MM.1S (cell line): ENCODE results near the gene FAM50B.

Source experiments
- DNase-seq: peaks from one replicate; pipeline ENCODE4 v3.0.0-alpha.2; 2015
- H2AFZ ChIP-seq: fragments of 300-600 bp; sonication (generic); 2 replicates; pipeline ENCODE4 v1.6.0; 2016; ENCODE audit warnings: antibody characterized with exemption, low read length
- H3F3A ChIP-seq: fragments of 300-600 bp; sonication (generic); 2 replicates; pipeline ENCODE4 v1.6.1; 2016; ENCODE audit warnings: mild to moderate bottlenecking, antibody characterized with exemption, low read length, moderate library complexity, mixed read lengths; ENCODE audit not compliant: insufficient read depth
- H3K27ac ChIP-seq: fragments of 300-600 bp; sonication (generic); 2 replicates; pipeline ENCODE4 v1.5.1; 2016; ENCODE audit warnings: mild to moderate bottlenecking, low read length
- H3K27me3 ChIP-seq: fragments of 300-600 bp; sonication (generic); replicated peaks from 2 replicates; pipeline ENCODE4 v1.6.0; 2016; ENCODE audit warnings: low read length; ENCODE audit not compliant: insufficient read depth
- H3K36me3 ChIP-seq: fragments of 300-600 bp; sonication (generic); replicated peaks from 2 replicates; pipeline ENCODE4 v1.6.1; 2016; ENCODE audit warnings: mild to moderate bottlenecking, low read length, mixed read lengths; ENCODE audit not compliant: insufficient read depth
- H3K4me1 ChIP-seq: fragments of 300-600 bp; sonication (generic); 2 replicates; pipeline ENCODE4 v1.6.1; 2016; ENCODE audit warnings: low read length, mixed read lengths
- H3K4me2 ChIP-seq: fragments of 300-600 bp; sonication (generic); 2 replicates; pipeline ENCODE4 v1.6.0; 2016; ENCODE audit warnings: low read depth, low read length
- H3K4me3 ChIP-seq: fragments of 300-600 bp; sonication (generic); 2 replicates; pipeline ENCODE4 v1.5.1; 2016; ENCODE audit warnings: low read length, mixed read lengths
- H3K79me2 ChIP-seq: fragments of 300-600 bp; sonication (generic); 2 replicates; pipeline ENCODE4 v1.6.1; 2016; ENCODE audit warnings: mixed run types, low read length, mixed read lengths
- H3K9ac ChIP-seq: fragments of 300-600 bp; sonication (generic); 2 replicates; pipeline ENCODE4 v1.6.1; 2016; ENCODE audit warnings: low read length, mixed read lengths
- H3K9me2 ChIP-seq: fragments of 300-600 bp; sonication (generic); replicated peaks from 2 replicates; pipeline ENCODE4 v1.6.1; 2016; ENCODE audit warnings: mild to moderate bottlenecking, low read length, mixed read lengths; ENCODE audit not compliant: insufficient read depth
- H3K9me3 ChIP-seq: fragments of 300-600 bp; sonication (generic); replicated peaks from 2 replicates; pipeline ENCODE4 v1.6.1; 2016; ENCODE audit warnings: mild to moderate bottlenecking, low read length, mixed read lengths; ENCODE audit not compliant: insufficient read depth
- H4K20me1 ChIP-seq: fragments of 300-600 bp; sonication (generic); 2 replicates; pipeline ENCODE4 v1.6.1; 2016; ENCODE audit warnings: mild to moderate bottlenecking, low read length, moderate library complexity, mixed read lengths; ENCODE audit not compliant: insufficient read depth
- EZH2 ChIP-seq: fragments of 300-600 bp; sonication (generic); optimal IDR thresholded peaks from 2 replicates; pipeline ENCODE3; 2017; ENCODE audit warnings: low read depth, mild to moderate bottlenecking, antibody characterized with exemption, low read length, mixed read lengths
- EZH2phosphoT487 ChIP-seq: fragments of 300-600 bp; sonication (generic); IDR thresholded peaks from 2 replicates; pipeline ENCODE4 v1.6.1; 2018; ENCODE audit warnings: antibody characterized with exemption, low read length
- TF ChIP-seq, protein P1 (sequence below): fragments of 300-600 bp; sonication (generic); IDR thresholded peaks from 2 replicates; pipeline ENCODE4 v1.5.1; 2016; ENCODE audit warnings: antibody characterized with exemption, low read length, mixed read lengths

The FAM50B gene

DNA sequence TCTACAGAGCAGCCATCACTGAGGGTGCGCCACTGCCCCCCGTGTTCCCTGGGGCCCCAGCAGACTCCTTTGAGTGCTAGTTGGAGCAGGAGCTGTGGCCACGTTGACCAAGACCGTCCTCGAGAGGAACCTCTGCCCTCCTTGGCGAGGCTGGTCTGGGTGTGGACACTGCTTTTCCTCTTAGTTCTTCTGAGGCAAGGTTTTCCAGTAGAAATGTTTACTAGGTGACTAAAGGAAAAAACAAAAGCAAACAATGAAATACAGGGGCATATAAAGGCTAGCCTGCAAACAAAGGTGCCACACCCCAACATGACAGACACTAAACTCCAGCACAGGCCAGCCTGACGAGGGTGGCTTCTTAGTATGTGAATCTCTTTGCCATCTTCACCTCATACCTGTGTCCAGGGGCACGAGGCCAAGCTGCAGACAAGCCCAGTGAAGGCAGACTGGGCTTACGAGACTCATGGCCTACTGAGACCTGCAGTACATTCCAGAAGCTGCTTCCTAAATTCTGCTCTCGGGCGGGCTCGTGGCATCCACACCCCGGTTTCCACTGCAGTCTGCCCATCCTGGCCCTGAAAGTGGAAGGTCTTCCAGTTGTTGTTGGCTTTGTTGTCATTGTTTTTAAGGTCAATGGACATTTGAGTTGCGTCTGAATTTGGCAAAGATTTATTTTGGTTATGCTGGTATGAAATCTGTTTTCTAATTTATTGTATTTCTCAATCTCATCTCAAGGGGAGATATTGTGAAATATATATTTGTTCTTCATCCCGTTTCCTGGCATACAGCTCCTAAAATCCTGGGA, 39.2 kb downstream of the FAM50B start:
- H3K9me3 ChIP-seq: no peaks in the 10 kb centered on the region
- no peaks in the 10 kb centered on the region for H3K9me2 ChIP-seq
- DNase-seq: no peak
- H3K36me3 ChIP-seq: no peaks in the 10 kb centered on the region
- TF ChIP-seq, protein P1, sequence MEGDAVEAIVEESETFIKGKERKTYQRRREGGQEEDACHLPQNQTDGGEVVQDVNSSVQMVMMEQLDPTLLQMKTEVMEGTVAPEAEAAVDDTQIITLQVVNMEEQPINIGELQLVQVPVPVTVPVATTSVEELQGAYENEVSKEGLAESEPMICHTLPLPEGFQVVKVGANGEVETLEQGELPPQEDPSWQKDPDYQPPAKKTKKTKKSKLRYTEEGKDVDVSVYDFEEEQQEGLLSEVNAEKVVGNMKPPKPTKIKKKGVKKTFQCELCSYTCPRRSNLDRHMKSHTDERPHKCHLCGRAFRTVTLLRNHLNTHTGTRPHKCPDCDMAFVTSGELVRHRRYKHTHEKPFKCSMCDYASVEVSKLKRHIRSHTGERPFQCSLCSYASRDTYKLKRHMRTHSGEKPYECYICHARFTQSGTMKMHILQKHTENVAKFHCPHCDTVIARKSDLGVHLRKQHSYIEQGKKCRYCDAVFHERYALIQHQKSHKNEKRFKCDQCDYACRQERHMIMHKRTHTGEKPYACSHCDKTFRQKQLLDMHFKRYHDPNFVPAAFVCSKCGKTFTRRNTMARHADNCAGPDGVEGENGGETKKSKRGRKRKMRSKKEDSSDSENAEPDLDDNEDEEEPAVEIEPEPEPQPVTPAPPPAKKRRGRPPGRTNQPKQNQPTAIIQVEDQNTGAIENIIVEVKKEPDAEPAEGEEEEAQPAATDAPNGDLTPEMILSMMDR: no peak
- TF ChIP-seq EZH2: no peak
- no peak for TF ChIP-seq EZH2phosphoT487
- H3K79me2 ChIP-seq: no peaks in the 10 kb centered on the region
- no peak overlapping the region for H3K27ac ChIP-seq
- no peaks in the 10 kb centered on the region for H4K20me1 ChIP-seq
- H3K4me1 ChIP-seq: no peaks in the 10 kb centered on the region
- H3K9ac ChIP-seq: no peak overlapping the region
- no peak overlapping the region for H3K4me3 ChIP-seq
- no peak overlapping the region for H3K4me2 ChIP-seq
- H3K27me3 ChIP-seq: no peaks in the 10 kb centered on the region
- no peaks in the 10 kb centered on the region for H3F3A ChIP-seq
- H2AFZ ChIP-seq: no peak overlapping the region

- no peaks in the 10 kb centered on the region for H3K4me1 ChIP-seq
- H3K36me3 ChIP-seq: no peaks in the 10 kb centered on the region
- no peak overlapping the region for H3K27ac ChIP-seq
- no peaks in the 10 kb centered on the region for H3K27me3 ChIP-seq
- no peaks in the 10 kb centered on the region for H4K20me1 ChIP-seq
- no peak for DNase-seq
- TF ChIP-seq EZH2: no peak
- TF ChIP-seq EZH2phosphoT487: no peak
- TF ChIP-seq, protein P1: no peak
- no peaks in the 10 kb centered on the region for H3K79me2 ChIP-seq
- no peaks in the 10 kb centered on the region for H3K9me3 ChIP-seq
- no peaks in the 10 kb centered on the region for H3K9me2 ChIP-seq
- no peaks in the 10 kb centered on the region for H3F3A ChIP-seq
- no peak overlapping the region for H2AFZ ChIP-seq
- no peak overlapping the region for H3K4me3 ChIP-seq
- no peak overlapping the region for H3K9ac ChIP-seq
- no peak overlapping the region for H3K4me2 ChIP-seq
Observed at GRCh38 chr6:3890047-3890446, 40.9 kb downstream of the FAM50B start.

- no peak for DNase-seq
- Histone ChIP-seq H3K27ac (no peak overlapping the region), H3K36me3 (no peaks in the 10 kb centered on the region), H3K79me2 (no peaks in the 10 kb centered on the region), H3K9ac (no peak overlapping the region), H3K4me2 (no peak overlapping the region), H3K4me1 (no peaks in the 10 kb centered on the region), H3K4me3 (no peak overlapping the region), H3K9me3 (no peaks in the 10 kb centered on the region), H3F3A (no peaks in the 10 kb centered on the region), H3K9me2 (no peaks in the 10 kb centered on the region), H2AFZ (no peak overlapping the region), H3K27me3 (no peaks in the 10 kb centered on the region), H4K20me1 (no peaks in the 10 kb centered on the region)
- no peak for TF ChIP-seq EZH2
- TF ChIP-seq, protein P1: no peak
- no peak for TF ChIP-seq EZH2phosphoT487
Observed at GRCh38 chr6:3891883-3892282, 42.7 kb downstream of the FAM50B start.
